ENCODE data around the gene MSRB2.

MSRB2 gene

GRCh38 chr10:23151071-23151470 lies 55.7 kb downstream of the MSRB2 start:
- DNase-seq (ENCODE audit: low read depth, low spot score) = no peak
- no peak overlapping the region for H3K4me3 ChIP-seq (ENCODE audit: low read length)

- H3K4me3 ChIP-seq (ENCODE audit: low read length) = no peak overlapping the region
- no peak for DNase-seq (ENCODE audit: low read depth, low spot score)
Observed at GRCh38 chr10:23155169-23155568, 59.8 kb downstream of the MSRB2 start.

GRCh38 chr10:23156447-23157150 lies 61.2 kb downstream of the MSRB2 start:
- no peak overlapping the region for H3K4me3 ChIP-seq (ENCODE audit: low read length)
- no peak for DNase-seq (ENCODE audit: low read depth, low spot score)

- DNase-seq (ENCODE audit: low read depth, low spot score) = no peak
- no peak overlapping the region for H3K4me3 ChIP-seq (ENCODE audit: low read length)
Observed at GRCh38 chr10:23157239-23157681, 61.9 kb downstream of the MSRB2 start.

- peak; percentile 50 for DNase-seq (ENCODE audit: low read depth, low spot score)
- H3K4me3 ChIP-seq (ENCODE audit: low read length) = no peak overlapping the region
Observed at GRCh38 chr10:23157691-23158369, 62.5 kb downstream of the MSRB2 start.

GRCh38 chr10:23158370-23158769 lies 63.0 kb downstream of the MSRB2 start:
- DNase-seq (ENCODE audit: low read depth, low spot score) = peak; percentile 55
- no peak overlapping the region for H3K4me3 ChIP-seq (ENCODE audit: low read length)

- H3K4me3 ChIP-seq (ENCODE audit: low read length) = no peak overlapping the region
- DNase-seq (ENCODE audit: low read depth, low spot score) = no peak
Observed at GRCh38 chr10:23171232-23171876, 76.0 kb downstream of the MSRB2 start.

Measured in Jurkat, Clone E6-1 (cell line).